GM21526 (cell line): ENCODE data around the gene GBA3.

ENCODE experiments used
- ATAC-seq: cut with Tn5 transposase; IDR thresholded peaks from one replicate; pipeline ENCODE4 v1.9.1; 2021; ENCODE audit warnings: moderate library complexity; ENCODE audit not compliant: unreplicated experiment, low FRiP score

Gene GBA3

GRCh38 chr4:22766068-22766467 lies 73.3 kb downstream of the GBA3 start:
- ATAC-seq = no peak

DNA sequence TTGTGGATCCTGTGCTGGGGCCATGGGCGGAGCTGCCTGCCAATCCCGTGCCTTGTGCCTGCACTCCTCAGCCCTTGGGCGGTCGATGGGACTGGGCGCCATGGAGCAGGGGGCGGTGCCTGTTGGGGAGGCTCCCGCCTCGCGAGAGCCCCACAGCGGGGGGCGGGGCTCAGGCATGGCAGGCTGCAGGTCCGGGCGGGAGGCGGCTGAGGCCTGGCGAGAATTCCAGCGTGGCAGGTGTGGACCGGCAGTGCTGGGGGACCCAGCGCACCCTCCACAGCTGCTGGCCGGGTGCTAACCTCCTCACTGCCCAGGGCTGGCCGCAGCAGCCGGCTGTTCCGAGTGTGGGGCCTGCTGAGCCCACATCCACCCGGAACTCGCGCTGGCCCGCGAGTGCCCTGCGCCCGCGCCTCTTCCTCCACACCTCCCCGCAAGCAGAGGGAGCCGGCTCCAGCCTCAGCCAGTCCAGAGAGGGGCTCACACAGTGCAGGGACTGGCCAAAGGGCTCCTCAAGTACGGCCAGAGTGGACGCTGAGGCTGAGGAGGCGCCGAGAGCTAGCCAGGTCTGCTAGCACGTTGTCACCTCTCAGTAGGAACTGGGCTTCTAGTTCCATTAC lies 85.9 kb downstream of the GBA3 start:
- ATAC-seq = no peak

GRCh38 chr4:22780317-22780716 lies 87.6 kb downstream of the GBA3 start:
- ATAC-seq = no peak

DNA sequence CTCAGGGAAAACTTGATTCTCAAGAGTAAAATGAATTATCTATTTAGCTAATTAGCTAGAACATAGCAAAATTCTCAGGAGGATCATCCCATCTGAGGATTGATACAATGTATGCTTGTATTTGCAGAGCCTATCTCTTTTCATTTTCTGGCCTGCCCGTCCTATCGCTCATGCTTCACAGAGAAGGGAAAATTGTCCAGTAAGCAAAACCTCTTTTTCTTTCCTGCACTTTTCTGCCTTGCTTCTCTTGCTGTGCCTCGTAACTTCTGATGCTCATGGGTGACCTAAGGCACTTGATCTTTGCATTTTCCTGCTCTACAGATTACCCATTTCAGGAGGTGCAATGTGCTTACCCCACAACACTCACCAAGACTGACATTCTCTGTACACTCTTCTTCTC lies 88.1 kb downstream of the GBA3 start:
- ATAC-seq = no peak

DNA sequence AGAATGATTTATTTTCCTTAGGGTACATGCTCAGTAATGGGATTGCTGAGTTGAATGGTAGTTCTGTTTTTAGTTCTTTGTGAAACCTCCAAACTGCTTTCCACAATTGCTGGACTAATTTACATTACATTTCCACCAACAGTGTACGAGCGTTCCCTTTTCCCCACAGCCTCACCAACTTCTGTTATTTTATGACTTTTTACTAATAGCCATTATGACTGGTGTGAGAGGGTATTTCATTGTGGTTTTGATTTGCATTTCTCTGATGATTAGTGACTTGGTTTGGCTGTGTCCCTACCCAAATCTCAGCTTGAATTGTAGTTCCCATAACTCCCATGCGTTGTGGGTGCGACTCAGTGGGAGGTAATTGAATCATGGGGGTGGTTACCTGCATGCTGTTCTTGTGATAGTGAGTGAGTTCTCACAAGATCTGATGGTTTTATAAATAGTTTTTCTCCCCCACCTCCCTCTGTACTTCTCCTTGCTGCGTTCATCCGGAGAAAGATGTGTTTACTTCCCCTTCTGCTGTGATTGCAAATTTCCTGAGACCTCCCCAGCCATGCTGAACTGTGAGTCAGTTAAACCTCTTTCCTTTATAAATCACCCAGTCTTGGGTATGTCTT lies 95.1 kb downstream of the GBA3 start:
- no peak for ATAC-seq

DNA sequence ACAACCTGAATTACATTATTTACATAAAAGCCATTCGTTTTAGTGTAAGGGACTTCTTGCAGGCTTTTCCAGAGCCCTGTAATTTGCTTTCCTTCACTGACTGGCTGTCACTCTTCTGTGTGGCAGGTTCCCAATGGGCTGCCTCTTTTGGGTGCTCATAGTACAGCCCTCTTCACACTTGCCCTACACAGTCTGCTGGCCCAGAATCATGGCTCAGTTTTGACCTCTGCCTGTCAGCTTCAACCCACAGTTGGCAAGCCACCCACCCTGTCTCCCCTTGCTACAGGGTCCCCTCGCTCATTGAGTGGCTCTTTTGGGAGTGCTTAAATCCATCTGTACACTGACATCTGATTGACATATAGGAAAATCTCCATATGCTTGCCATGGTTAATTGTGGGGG lies 97.9 kb downstream of the GBA3 start:
- no peak for ATAC-seq

- no peak for ATAC-seq
Measured at GRCh38 chr4:22794732-22795131, 102.0 kb downstream of the GBA3 start.

DNA sequence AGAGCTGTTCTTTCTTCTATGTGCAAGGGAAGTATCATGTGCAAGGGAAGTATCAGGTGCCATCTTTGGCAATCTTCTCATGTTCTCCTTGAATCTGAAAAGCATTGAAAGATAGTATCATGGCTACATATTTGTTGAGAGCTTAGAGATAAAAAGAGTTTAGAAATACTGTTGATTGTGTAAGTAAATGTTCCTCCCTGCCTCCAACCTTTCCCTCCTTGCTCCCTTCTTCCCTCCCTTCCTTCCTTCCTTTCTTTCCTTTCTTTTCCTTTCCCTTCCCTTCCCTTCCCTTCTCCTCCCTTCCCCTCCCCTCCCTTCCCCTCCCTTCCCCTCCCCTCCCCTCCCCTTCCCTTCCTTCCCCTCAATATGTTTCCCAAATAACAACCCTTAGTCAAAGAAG lies 108.7 kb downstream of the GBA3 start:
- no peak for ATAC-seq

GRCh38 chr4:22802876-22803275 lies 110.1 kb downstream of the GBA3 start:
- no peak for ATAC-seq

DNA sequence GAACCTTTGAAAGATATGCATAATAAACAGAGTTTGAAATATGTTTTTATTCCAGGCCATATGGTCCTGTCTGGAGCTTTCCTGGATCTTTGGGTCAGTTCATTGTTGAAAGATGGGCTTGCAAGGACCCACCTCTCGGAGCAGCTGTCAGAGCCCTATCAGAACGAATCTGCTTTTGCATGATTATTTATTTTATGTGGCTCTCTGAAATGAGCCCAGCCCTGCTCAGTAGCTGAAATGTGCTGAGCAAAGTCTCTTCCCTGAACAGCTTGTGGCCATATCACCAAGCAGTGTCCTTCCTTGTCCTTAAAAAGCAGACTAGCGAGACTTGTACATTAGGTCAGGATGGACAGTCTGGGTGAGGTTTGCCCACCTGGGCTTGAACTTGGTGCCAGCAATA lies 110.8 kb downstream of the GBA3 start:
- no peak for ATAC-seq

DNA sequence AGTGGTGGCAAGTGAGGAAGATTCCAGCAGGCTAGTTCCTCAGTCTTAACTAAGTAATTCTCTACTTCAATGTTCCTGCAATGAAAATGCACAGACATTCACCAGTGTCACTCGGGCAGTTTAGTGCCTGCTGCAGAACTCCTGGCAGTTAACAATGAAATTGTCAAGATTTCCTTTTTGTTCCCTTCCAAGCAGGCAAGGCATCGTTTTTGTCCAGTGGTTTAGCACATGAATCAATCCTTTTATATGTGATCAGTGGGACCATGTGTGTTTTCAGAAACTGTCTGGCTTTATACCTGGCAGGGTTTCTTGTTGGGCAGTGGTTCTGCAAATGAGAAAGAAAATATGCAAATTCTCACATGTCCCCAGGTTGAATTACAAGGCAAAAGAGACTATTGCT lies 122.2 kb downstream of the GBA3 start:
- no peak for ATAC-seq

DNA sequence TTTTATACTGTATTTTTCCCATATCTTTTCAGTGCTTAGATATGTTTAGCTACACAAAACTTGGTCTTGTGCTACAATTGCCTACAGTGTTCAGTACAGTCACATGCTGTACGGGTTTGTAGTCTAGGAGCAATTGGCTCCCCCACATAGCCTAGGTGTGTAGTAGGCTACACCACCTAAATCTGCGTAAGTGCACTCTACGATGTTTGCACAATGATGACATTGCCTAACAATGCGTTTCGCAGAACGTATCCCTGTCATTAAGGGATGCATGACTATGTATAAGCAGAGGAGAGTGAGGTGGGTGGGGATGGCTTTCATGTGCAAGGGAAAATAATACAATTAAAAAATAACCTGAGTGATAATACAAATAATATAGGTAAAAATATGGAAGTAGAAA lies 131.4 kb downstream of the GBA3 start:
- no peak for ATAC-seq

DNA sequence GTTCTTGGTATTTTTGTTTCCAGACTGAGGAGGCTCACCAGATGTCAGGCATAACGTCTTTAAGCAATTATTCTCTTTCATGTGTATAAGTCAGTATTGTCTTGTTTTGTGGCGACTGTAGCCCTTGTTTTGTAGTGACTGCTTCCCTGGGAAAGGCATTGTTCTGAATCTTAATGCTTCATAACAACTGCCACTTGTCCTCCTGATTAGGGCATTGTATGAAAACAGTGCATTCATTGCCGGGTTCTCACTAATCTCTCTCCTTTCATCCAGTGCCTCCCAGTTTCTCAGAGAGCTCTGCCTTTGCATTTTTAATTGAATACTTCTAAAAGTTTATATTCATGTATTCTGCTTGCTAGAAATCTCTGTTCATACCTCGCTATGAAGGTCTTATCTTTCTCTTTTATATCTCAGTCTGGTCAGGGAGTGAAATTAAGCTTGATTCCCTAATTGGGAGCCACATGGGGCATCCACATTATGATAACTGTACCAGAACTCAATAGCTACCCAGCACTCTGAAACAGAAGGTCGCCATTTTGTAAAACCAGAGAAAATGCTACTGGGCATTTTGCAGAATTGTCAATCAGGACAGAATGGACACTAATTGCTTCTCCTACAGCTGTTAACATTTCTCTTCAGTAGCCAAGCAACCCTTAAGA lies 149.8 kb downstream of the GBA3 start:
- ATAC-seq = no peak

DNA sequence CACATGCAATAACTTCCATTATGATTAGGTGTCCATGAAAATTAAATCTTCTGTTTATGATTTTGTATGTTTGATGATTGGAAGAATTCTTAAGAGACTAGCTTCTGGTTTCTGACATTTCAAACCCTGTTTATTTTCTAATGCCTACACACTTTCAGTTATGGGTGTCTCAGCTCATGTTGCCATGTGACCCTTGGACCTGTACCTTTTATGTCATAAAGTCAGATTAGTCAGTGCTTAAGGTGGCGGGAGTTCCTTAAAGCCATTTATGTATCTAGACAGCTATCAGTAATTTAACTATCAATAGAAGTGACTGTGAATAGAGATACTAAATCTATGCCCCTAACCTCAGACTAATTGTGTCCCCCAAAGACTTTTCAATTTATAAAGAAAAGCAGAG lies 155.6 kb downstream of the GBA3 start:
- ATAC-seq = no peak

DNA sequence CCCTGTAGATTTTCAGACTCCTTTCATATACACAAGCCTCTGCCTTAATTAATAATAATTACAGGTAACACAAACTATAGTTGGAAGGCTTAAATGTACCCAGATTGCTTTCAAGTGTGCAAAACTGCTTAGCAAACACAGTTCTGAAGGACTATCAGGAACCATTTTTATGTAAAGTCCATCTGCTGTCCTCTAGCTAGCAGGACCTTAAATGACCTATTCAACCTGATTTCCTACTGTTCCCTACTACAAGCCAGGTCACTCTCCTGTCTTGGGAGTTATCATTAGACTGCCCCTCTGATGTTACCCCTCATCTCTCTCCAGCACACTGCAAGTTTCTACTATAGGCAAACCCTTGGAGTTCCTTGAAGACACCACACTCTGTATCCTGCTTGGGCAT lies 157.3 kb downstream of the GBA3 start:
- ATAC-seq = no peak

- ATAC-seq = peak; percentile 61
Measured at GRCh38 chr4:22850630-22851029, 157.9 kb downstream of the GBA3 start.

DNA sequence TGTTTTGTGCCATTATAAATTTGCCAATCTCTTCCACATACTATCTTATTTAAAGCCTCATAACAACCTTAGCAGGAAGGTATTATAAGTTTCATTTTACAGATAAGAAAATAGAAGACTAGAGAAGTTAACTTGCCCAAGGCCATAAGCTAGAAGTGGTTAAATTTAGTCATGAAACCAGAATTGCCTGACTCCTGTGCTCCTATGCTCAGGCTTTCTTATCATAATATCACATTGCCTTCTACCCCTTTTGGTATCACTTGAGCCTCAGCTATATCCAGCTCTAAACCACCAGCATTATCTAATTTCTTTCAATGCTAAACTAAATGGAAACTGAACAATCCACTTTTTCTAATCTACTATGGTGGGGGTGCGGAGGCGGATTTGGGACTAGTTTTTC lies 164.7 kb downstream of the GBA3 start:
- ATAC-seq = no peak

GRCh38 chr4:22859318-22859717 lies 166.6 kb downstream of the GBA3 start:
- no peak for ATAC-seq
